Esophagus mucosa (tissue), 1 donor: Measurements from ENCODE around the gene CLSTN2. TPM values are rescaled to one million over a fixed set of nuclear protein-coding genes. Genes with fewer than 3 reads are reported as not detected.

Source experiments
- ATAC-seq: fragments of 200-7000 bp; cut with Tn5 transposase; one replicate; pipeline ENCODE4 v1.9.1; 2020
- total RNA-seq: library from RNA; stranded (reverse); gene quantifications from one replicate; pipeline ENCODE4 v1.2.4, GENCODE V29; 2023
- donor health status: DM: yes; HTN: yes; CAD: no.

CLSTN2 gene
- total RNA-seq, 1 donor from 2014 or later = 1.5 TPM

- no peak for ATAC-seq
These were observed 218.8 kb downstream of the CLSTN2 start for GRCh38 chr3:140153736-140154135.

- ATAC-seq = no peak
These were observed 222.2 kb downstream of the CLSTN2 start for GRCh38 chr3:140157161-140157560.

- no peak for ATAC-seq
These were observed 224.7 kb downstream of the CLSTN2 start for GRCh38 chr3:140159646-140160045.

GRCh38 chr3:140160553-140160952, 225.6 kb downstream of the CLSTN2 start:
- ATAC-seq = no peak

- ATAC-seq = no peak
These were observed 227.6 kb downstream of the CLSTN2 start for GRCh38 chr3:140162551-140162950.

- ATAC-seq = no peak
These were observed 228.3 kb downstream of the CLSTN2 start for GRCh38 chr3:140163159-140163763.

DNA sequence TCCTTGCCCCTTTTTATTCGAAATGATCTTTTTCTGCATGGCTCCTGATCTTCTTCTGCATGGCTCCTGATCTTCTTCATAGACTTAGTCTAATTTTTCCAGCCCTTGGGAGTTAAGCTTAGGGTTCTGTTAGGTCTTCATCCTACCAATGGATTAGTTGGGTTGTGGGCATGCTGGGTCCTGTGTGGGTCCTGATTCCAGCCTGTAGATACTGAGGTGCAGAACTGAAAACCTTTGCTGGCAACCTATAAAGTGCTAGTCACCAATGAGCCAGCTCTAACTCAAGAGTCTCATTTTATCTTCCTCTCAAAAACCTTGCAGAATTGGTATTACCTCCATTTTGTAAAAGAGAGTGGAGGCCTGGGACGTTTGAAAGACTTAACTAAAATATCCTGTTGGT, 229.2 kb downstream of the CLSTN2 start:
- ATAC-seq = no peak

DNA sequence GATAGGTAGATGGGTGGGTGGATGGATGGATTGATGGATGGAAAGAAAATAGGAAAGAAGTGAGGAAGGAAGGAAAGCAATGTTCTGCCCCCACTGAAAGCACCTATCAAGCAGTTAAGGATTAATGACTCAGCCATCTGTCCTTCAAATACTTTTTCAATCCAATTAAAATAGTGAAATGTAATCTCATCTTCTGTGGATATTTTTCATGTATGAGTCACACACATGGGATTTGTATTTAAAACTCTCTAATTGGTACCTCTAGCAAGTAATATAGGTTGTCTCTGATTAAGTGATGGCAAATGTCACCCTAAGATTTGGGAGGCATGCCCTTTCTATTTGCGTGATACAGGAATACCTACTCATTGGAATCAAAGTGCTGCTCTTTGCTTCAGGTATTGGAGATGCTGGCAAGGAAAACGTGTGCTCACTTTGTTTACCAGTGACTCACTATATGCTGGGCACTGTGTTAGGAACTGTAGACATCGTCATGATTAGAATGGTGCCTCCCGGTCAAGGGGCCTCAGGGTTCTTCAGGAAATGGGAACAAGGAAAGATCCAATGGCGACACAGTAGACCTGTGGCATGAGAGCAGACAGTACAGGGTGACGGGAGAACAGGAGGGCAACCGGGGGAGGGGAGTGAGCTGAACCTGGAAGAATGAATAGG, 230.1 kb downstream of the CLSTN2 start:
- ATAC-seq = peak; percentile 29

DNA sequence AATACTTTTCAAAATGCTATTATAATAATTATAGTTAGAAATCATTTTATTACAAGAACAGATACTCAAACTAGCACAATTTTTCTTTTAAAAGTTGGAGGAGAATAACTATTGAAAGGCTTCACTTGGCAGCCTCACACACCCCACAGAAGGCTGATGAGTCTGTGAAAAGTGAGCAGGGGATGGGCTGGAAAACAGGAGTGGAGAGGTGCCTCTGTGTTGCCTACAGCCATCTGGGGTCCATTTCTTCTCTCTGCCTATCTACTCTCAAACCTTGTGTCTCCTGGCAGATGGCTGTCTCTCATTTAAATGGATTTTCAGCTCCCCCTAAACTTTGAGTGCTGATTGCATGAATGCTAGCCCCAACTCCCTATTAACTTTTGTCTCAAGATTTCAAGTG, 230.8 kb downstream of the CLSTN2 start:
- ATAC-seq = no peak

DNA sequence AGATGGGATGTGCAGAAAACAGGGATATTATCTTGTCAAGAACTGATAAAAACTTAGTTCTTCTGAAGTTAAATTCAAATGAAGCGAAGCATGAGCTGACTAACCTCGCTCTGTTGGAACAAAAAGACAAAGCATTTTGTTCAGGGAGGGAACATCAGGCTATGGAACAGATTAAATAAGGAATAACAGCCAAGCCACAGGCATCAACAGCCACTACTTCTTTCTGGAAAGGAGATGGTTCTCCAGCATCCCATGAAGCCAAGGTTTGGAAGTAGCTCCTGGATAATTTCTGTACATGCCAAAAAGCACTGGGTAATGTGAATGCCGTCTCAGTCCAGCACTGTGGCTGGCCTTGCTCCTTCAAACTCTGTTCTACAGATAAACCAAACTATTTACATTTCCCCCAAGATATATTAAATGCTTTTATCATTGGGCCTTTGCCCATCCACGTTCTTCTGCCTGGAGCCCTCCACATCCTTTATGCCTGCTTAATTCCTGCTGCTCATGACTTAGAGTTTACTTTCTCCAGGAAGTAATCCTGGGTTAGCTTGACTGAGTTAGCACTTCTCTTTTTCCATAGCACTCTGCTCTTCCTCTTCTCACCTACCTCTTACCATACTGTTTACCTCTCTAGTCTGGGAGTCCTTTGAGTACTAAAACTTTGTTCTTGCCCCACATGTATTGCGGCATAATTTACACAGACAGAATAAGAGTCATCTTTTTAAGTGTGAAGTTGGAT, 232.0 kb downstream of the CLSTN2 start:
- ATAC-seq = no peak

GRCh38 chr3:140167600-140168281, 232.8 kb downstream of the CLSTN2 start:
- ATAC-seq = no peak

DNA sequence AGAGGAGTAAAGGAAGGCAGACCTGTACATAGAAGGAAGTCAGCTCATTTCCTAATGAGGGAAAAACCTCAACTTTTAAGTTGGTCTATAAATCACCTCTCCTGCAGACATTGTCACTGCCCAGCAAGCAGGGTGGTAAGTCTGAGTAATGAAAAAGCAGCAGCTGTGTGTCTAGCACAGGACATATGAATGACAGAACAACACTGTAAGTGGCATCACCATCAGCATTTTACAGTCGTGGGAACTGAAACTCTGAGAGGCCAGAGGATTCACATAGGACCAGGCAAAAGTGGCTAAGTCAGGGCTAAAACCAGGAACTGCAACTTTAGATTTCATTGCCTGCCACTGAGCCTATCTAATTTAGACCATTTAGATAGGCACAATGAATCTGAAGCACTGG, 235.6 kb downstream of the CLSTN2 start:
- no peak for ATAC-seq

DNA sequence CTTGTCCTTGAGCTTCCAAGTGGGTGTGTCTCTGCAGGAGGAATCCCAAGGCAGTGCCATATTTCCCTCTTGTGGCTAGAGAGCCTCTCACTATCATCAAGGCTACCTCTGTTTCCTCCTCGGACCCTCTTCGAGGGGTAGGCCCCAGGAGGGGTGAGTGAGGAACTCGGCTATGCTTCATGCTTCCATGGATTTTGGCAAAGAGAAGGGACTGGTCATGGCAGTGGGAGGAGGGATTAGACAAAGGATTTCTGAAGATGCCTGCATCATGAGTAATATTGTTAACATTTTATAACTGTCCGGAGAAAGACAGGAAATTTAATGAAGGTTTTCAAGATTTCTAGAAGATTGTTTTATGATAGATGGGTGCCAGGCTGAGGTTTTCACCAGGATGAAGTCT, 241.5 kb downstream of the CLSTN2 start:
- no peak for ATAC-seq

- ATAC-seq = no peak
These were observed 243.0 kb downstream of the CLSTN2 start for GRCh38 chr3:140177943-140178342.

DNA sequence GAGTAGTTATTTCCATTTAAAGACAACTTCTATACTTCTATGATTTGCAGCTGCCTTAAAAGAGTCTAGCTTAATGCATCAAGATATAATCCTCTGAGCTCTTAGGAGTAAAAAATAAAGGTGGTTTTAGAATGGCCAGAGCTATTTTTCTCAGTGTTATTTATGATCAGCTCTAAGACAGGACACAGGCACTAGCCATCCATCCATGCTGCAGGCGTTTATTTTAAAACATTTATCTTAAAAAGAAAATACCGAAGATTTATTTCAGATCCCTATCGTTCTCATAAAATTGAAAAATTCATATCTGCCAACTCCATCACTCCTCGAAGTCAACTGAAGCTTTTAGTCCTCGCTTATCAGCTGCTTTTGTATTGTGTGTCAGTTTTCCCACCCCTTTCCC, 243.5 kb downstream of the CLSTN2 start:
- ATAC-seq = no peak

- ATAC-seq = peak; percentile 70
These were observed 245.6 kb downstream of the CLSTN2 start for GRCh38 chr3:140180603-140181002.

DNA sequence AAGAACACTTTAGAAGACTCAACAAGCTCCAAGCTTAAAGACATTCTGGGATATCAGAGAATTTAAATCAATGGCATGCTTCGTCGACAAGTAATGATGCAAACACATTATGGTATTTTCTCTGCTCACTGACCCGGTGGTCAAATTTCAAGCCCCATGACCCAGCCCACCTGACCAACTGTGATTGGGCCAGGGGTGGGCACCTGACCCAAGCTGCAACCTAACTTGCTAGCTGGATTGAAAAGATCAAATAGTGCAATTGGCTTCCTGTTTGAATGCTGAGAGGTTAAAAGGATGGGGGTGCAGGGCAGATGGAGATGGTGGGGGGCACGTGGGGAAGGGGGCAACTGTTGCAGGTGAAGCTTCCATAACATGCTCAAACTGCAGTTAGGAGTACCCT, 250.4 kb downstream of the CLSTN2 start:
- no peak for ATAC-seq

GRCh38 chr3:140186421-140186920, 251.5 kb downstream of the CLSTN2 start:
- ATAC-seq = no peak

GRCh38 chr3:140187028-140187427, 252.0 kb downstream of the CLSTN2 start:
- no peak for ATAC-seq

DNA sequence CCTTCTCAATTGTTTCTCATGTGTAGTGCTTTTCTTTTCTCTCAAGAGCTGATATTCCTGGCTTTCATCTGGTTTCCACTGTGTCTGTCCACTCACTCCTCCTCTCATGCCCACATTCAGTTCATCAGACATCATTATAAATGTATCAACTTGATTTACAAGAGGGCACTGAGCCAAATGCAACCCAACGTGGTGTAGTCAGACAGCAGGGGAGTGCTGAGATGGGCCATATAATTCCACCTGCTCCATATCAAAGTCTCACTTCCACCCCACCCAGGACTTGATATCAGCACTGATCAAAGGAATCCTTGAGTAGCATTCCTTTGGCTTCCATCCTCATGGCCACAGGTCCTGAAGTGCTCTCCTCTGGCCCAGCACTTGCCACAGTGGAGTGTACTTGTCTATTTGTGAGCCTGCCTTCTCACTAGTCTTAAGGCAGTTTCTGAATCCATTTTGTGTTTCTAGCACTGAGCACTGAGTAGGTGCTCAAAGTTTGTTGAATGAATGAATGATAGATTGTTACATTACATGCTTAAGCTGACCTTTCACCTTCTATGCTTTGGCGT, 252.8 kb downstream of the CLSTN2 start:
- no peak for ATAC-seq

- no peak for ATAC-seq
These were observed 253.3 kb downstream of the CLSTN2 start for GRCh38 chr3:140188285-140188684.

DNA sequence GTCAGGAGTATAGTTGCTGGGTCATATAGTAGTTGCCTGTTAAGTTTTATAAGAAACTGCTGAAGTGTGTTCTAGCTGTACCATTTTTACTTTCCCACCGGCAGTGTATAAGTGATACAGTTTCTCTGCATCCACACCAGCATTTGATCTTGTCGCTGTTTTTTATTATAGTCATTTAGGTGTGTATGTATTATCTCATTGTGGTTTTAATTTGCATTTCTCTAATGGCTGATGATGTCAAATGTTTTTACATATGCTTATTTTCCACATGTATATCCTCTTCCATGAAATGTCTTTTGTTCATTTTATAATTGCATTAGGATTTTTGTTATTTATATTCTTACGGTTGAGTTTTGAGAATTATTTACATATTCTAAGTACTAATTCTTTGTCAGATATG, 254.3 kb downstream of the CLSTN2 start:
- ATAC-seq = no peak

DNA sequence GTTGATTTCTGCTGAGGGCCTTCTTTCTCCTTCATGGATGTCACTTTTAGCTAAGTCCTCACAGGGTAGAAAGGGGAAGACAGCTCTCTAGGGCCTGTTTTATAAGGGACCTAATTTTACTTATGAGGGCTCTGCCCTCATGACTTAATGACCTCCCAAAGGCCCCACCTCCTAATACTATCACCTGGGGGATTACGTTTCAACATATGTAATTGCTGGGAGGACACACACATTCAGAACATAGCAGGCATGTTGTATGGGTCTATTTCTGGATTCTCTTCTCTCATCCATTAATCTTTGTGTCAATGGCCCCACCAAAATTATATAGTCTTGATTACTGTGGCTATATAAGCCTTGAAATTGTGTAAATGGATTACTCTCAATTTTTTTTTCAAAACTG, 255.0 kb downstream of the CLSTN2 start:
- ATAC-seq = no peak
